Superior temporal gyrus (tissue), 1 donor: ENCODE measurements around the gene SFXN5.

Experiments
- DNase-seq: peaks from one replicate; pipeline ENCODE4 v3.0.0-alpha.2; 2016; ENCODE audit errors: extremely low spot score

The SFXN5 gene

DNA sequence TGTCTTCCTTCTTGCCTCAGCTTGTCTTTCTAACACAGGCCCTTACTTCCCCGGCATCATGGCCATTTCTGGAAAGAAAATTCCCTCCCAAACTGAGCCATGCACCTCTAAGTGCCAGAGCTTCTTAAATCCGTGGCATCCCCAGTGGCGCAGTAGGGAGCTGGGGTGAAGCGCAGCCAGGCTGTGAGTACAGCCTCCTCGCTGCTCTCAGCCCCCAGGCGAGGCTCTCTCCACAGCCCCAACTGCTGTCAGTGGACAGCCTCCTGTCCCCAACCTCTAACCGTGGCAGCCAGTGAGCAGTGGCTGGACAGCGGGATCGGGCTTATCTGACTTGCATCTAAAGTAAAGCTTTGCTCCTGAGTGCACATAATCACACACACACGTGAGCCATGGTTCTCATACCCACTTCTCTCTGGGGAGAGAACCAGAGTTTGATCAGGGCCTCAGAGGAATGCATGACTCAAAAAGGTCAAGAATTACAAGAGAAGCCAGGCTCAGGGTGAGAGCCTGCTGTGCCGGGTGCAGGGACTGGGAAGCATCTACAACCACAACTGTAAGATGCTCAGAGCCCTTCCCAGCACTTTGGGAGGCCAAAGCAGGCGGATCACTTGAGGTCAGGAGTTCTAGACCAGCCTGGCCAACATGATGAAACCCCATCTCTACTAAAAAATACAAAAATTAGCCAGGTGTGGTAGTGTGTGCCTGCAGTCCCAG, 50.7 kb downstream of the SFXN5 start:
- DNase-seq: no peak

DNA sequence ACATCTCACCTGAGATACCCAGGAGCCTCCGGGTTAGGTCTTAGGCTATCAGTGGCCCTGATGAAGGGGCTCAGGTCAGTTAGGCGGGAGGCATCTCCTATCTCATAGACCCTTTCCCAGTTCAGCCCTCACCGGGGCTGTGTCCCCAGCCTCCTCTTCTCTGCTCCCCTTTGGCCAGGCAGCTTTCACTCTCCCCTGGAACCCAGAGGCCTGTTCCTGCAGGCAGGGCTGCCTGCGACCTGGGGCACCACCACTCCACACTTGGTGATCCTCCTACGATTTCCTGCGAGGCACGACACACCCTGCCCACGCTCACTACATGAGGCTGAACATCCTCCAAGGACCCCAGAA, 51.2 kb downstream of the SFXN5 start:
- DNase-seq: no peak

DNA sequence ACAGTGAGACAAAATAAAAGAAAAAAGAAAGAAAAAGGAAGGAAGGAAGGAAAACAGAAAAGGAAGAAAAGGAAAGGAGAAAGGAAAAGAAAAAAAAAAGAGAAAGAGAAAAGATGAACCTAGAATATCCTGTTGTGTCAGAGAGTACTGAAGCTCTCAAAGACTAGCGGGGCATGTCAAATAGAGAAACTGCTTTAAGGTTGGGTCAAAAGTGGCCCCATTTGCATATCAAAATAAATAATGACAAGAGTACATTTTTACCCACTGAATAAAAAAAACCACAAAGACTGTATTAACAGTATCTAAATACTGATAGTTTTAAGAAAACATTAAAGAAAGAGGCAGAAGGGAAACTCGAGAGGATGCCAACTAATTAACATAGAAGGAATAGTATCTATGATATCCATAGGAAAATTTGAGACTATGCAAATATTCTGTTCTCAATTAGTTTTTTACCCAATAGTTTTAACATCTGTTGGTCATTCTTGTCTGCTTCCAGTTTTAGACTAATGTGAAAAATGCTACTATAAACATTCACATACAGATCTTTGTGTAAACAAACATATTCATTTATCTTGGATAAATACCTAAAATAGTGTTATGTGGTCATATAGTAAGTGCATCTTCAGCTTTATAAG, 53.2 kb downstream of the SFXN5 start:
- no peak for DNase-seq

- no peak for DNase-seq
These were observed 57.6 kb downstream of the SFXN5 start for GRCh38 chr2:73013936-73014335.

DNA sequence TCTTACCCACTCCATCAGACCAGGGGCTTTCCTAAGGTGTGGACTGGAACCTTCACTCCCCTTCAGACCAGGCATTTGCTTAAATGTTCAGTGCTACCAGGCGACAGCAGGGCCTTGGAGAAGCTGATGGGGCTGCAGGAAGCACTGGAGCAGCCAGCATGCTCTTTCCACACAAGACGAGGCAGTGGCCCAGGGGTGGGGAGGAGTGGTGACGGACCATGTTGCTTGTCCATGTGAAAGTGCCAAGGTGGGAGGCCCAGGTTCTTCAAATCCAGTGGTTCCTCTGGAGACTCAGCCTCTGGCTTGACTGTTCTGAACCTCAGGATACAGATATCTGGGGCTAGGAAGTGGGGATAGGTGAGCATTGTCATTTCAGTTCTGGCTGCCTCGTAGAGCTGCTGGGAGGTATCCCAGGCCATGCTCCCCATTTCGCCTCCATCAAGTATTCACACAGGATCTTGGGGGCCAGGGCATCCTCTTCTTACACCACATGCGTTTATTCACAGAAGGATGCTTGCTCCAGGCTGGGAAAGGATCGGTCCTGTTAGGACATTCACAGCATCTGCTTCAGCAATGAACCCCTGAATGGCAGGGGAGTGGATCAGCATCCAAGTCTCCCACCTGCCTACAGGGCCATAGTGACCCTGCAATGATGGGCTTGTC, 62.2 kb downstream of the SFXN5 start:
- DNase-seq: no peak

GRCh38 chr2:73008766-73009135, 62.8 kb downstream of the SFXN5 start:
- DNase-seq: no peak

GRCh38 chr2:73007991-73008765, 63.3 kb downstream of the SFXN5 start:
- DNase-seq: no peak

- DNase-seq: no peak
These were observed 64.4 kb downstream of the SFXN5 start for GRCh38 chr2:73006969-73007710.

DNA sequence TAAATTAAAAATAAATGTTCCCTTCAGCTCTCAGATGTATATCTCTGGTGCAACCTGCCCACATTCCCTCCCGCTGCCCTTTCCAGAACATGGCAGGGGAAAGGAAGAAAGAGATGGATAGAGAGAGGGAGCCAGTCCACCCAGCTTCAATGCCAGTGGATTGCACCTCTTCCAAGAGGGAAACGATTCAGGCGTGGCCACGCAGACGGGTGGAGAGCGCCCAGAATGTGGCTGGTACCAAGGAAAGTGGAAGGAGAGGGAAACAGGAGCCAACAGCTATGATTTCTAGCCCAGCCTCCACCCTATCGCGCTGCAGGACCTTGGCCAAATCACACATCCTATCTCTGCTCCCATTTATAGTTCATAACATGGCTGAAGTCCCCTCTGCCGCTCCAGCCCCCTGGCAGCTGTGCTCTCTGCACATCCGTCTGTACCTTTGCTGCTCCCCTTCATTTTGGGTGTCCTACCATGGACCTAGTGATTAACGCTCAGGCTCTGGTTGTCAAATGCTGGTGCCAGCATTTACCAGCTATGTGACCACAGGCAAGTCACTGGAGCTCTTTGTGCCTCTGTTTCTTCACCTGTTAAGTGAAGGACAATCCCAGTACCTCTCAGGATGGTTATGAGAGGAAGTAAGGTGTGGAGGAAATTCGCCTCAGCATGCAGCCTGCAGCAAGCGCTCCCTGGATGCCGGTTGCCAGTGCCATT, 66.5 kb downstream of the SFXN5 start:
- no peak for DNase-seq

- no peak for DNase-seq
These were observed 67.0 kb downstream of the SFXN5 start for GRCh38 chr2:73004466-73004865.

DNA sequence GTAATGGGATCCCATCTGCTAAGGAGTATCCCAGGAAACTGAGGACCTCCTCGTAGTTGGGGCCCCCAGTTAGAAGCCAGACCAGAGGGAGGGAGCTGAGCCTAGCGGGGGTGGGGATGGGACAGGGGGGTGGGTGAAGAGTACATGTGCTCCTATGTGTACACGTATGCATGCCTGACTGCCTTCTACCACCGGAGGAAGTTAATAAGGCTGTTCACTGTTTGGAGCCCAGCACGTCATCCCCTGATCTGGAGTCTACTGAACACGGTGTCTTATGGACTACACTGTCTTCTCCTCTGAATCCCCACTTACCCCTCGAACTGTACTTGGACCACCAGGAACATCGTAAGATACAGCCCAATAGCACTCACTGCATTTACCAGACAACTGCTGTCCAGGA, 68.5 kb downstream of the SFXN5 start:
- no peak for DNase-seq

DNA sequence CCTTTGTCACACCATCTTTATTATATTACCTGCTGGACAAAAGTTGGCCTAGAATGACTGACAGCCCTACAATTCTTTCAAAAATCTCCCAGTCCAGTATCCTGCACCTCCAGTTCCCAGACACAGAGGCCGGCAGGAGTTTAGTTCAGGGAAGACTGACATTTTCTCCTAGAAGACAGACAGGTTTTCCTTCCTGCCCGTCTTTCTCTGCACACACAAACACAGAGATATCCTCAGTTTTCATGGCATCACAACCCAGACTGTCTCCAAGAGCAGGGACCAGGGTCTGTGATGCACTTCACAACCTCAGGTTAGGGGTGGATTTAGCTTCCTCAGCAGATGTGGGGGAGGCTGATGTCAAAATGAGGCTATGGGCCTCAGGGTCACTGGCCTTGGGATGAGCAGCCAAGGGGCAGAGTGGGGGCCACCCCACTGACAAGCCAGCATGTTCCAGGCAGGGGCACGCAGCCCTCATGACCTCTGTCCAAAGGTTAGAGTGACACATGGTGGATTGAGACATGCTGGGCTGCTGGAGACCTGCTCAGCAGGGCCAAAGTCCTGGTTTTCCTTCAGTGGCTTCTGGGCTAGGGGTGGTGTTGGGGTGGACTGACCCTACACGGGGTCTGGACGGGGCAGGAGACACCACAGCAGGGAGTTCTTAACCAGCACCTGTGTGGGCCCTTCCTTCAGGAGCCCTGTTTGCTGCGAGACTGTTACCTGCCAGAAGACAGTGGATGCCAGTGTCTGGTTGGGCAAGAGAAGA, 70.5 kb downstream of the SFXN5 start:
- DNase-seq: no peak

- no peak for DNase-seq
These were observed 71.5 kb downstream of the SFXN5 start for GRCh38 chr2:72999729-73000725.

- no peak for DNase-seq
These were observed 72.8 kb downstream of the SFXN5 start for GRCh38 chr2:72998724-72999123.

DNA sequence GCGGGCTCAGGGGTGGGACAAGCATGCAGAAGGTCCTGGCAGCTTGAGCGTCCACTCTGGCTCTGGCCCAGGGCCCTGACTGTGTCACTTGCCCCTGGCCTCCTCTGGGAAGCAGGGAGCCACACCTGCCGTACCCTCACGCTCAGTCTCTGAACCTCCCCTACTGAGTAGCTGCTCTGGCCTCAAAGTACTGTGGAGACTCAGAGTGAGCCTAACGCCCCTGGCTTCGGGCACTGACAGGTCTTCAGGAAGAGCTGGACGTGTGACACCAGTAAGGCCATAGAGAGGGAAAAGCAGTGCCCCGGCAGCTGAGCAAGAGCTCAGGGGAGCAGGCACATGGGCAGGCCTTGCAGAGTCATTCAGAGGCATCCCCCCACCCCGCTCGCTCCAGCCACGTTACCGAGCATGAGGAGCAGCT, 73.3 kb downstream of the SFXN5 start:
- no peak for DNase-seq

DNA sequence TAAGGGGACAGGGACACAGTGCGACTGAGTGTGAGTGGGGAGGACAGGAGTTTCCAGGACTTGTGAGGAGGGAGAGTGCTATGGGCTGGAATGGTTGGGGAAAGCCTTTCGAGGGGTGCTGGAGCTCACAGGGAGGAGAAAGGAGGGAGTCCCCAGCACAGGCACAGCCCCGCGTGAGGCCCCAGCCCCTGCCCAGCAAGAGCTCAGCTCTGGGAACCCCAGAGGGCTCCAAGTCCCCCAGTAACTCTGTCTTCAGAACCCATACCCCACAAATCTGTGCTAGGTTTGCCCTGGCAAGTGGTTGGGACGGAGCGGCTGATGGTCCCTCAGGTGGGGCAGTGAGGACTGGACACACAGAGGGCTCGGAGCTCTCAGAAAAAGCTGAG, 75.4 kb downstream of the SFXN5 start:
- DNase-seq: no peak

GRCh38 chr2:72995430-72996116, 75.9 kb downstream of the SFXN5 start:
- peak; percentile 12 for DNase-seq

- peak; percentile 10 for DNase-seq
These were observed 76.5 kb downstream of the SFXN5 start for GRCh38 chr2:72994991-72995380.
